Hematopoietic multipotent progenitor cell treated with erythropoietin and hydrocortisone succinate and interleukin-3 and kit ligand, for 6 days (in vitro differentiated cells): ENCODE data around the gene GBP7.
"Not testable (repeated sequence)": the region's sequence is repeated elsewhere in the genome, so short reads cannot be mapped to it uniquely, and the experiment has no call there.

Source experiments
- DNase-seq: peaks from one replicate; pipeline ENCODE4 v3.0.0-alpha.2; 2015

GBP7 gene

GRCh38 chr1:89170170-89171066 lies 5.4 kb downstream of the GBP7 start:
- DNase-seq, result no peak

- DNase-seq, result no peak
These were observed 6.6 kb downstream of the GBP7 start for GRCh38 chr1:89169166-89169565.

GRCh38 chr1:89167590-89168230 lies 8.1 kb downstream of the GBP7 start:
- no peak for DNase-seq

GRCh38 chr1:89166705-89167104 lies 9.1 kb downstream of the GBP7 start:
- DNase-seq, result no peak

GRCh38 chr1:89165811-89166210 lies 10.0 kb downstream of the GBP7 start:
- DNase-seq, result no peak

GRCh38 chr1:89151047-89151446 lies 24.8 kb downstream of the GBP7 start:
- DNase-seq, result no peak

- no peak for DNase-seq
These were observed 25.8 kb downstream of the GBP7 start for GRCh38 chr1:89149976-89150375.

- DNase-seq, result no peak
These were observed 26.6 kb downstream of the GBP7 start for GRCh38 chr1:89149229-89149628.

GRCh38 chr1:89147678-89148658 lies 27.8 kb downstream of the GBP7 start:
- no peak for DNase-seq

GRCh38 chr1:89146721-89147120 lies 29.1 kb downstream of the GBP7 start:
- DNase-seq, result no peak

GRCh38 chr1:89143484-89143883 lies 32.3 kb downstream of the GBP7 start:
- no peak for DNase-seq

- no peak for DNase-seq
These were observed 33.6 kb downstream of the GBP7 start for GRCh38 chr1:89142160-89142559.

- no peak for DNase-seq
These were observed 42.1 kb downstream of the GBP7 start for GRCh38 chr1:89133747-89134146.

- no peak for DNase-seq
These were observed 45.1 kb downstream of the GBP7 start for GRCh38 chr1:89130716-89131115.

GRCh38 chr1:89129911-89130310 lies 45.9 kb downstream of the GBP7 start:
- DNase-seq, result no peak

- not testable (repeated sequence) for DNase-seq
These were observed 47.8 kb downstream of the GBP7 start for GRCh38 chr1:89128003-89128458.

GRCh38 chr1:89126602-89127565 lies 48.9 kb downstream of the GBP7 start:
- DNase-seq, result not testable (repeated sequence)

- peak; percentile 68 for DNase-seq
These were observed 49.8 kb downstream of the GBP7 start, which contains the start of gene GBP2 for GRCh38 chr1:89125913-89126580. GBP2 (minus strand) TSS chr1:89126114; CDS start chr1:89121966, 4,148 bp downstream.

- DNase-seq, result no peak
These were observed 50.4 kb downstream of the GBP7 start for GRCh38 chr1:89125240-89125912.

GRCh38 chr1:89121641-89122040 lies 54.2 kb downstream of the GBP7 start:
- no peak for DNase-seq
